Kidney (tissue), 14 donors: ENCODE measurements around the gene OGDH. TPM values are rescaled to one million over a fixed set of nuclear protein-coding genes. Genes with fewer than 3 reads are reported as not detected.
"Not testable (repeated sequence)": the region's sequence is repeated elsewhere in the genome, so short reads cannot be mapped to it uniquely, and the experiment has no call there.

Experiments
- DNase-seq, 5 donors: peaks; one replicate each; pipeline ENCODE4 v3.0.0-alpha.2; 2013 to 2020
- FAIRE-seq: peaks from 2 replicates; lab custom pipeline; 2012; peaks lifted over from hg19 to GRCh38; lab: Jason Lieb, UNC
- H3K27ac ChIP-seq, 2 donors: one replicate each; pipeline ENCODE4 v1.7.0; 2013; ENCODE audit warnings: low read depth in 2 of 2, low read length in 2 of 2, inconsistent platforms in 1 of 2
- H3K27me3 ChIP-seq: one replicate; pipeline ENCODE4 v1.7.1; 2013; ENCODE audit warnings: low read length, inconsistent platforms; ENCODE audit not compliant: control insufficient read depth, insufficient read depth
- H3K36me3 ChIP-seq, 3 donors: one replicate each; pipeline versions ENCODE4 v1.7.0 to v1.7.1; 2013; ENCODE audit warnings: low read length in 3 of 3, control low read depth in 1 of 3, inconsistent platforms in 1 of 3; ENCODE audit not compliant: insufficient read depth in 3 of 3, control insufficient read depth in 2 of 3
- H3K4me1 ChIP-seq, 3 donors: one replicate each; pipeline versions ENCODE4 v1.7.0 to v1.7.1; 2013; ENCODE audit warnings: low read length in 3 of 3, inconsistent platforms in 1 of 3, low read depth in 1 of 3; ENCODE audit not compliant: control insufficient read depth in 2 of 3, insufficient read depth in 2 of 3
- H3K4me3 ChIP-seq, 3 donors: one replicate each; pipeline versions ENCODE4 v1.7.0 to v1.8.1; 2013; ENCODE audit warnings: low read length in 3 of 3, control low read depth in 1 of 3, inconsistent platforms in 1 of 3
- H3K9ac ChIP-seq, 3 donors: one replicate each; pipeline versions ENCODE4 v1.7.0 to v1.7.1; 2013; ENCODE audit warnings: low read length in 3 of 3, control low read depth in 1 of 3, inconsistent platforms in 1 of 3
- H3K9me3 ChIP-seq, 3 donors: one replicate each; pipeline versions ENCODE4 v1.7.0 to v1.7.1; 2013; ENCODE audit warnings: low read length in 3 of 3, control low read depth in 1 of 3, inconsistent platforms in 1 of 3; ENCODE audit not compliant: control insufficient read depth in 2 of 3, insufficient read depth in 1 of 3
- intact Hi-C: fragments of 100-400 bp; cut with DNase I; formaldehyde crosslinking; loops from one replicate; pipeline ENCODE4 v1.11.1; 2022
- polyA plus RNA-seq: library from polyadenylated mRNA; stranded (reverse); fragments of 350-450 nt; fragmentation: Illumina TruSeq; extraction: RNeasy Lipid Tissue Mini Kit (QIAGEN cat#74804); gene quantifications from one replicate; pipeline ENCODE4 v1.2.3, GENCODE V29; 2014; ENCODE audit warnings: low read depth, low replicate concordance; ENCODE audit not compliant: insufficient read depth
- total RNA-seq: library from RNA; stranded (reverse); fragmentation: NEBNext Ultra II Directional; extraction: Animal tissue kit (Norgen Biotek cat#: 25700); gene quantifications from one replicate; pipeline ENCODE4 v1.2.1, GENCODE V29; 2021
- TF ChIP-seq, protein P1 (sequence below): IDR thresholded peaks from 3 replicates; pipeline ENCODE4 v1.5.1; 2012; ENCODE audit warnings: mild to moderate bottlenecking, moderate library complexity, borderline replicate concordance; ENCODE audit not compliant: insufficient read depth; ENCODE audit errors: extremely low read depth
- donor health status: control.
- donor health status: control.
- donor health status: control.
- donor health status: control.
- donor health status: control.
- donor health status: DM: yes; HTN: yes; CAD: no.
- donor health status: Normal renal cell carcinoma (clear cell type).

The OGDH gene
- total and polyA plus RNA-seq, 2 donors from 2014 or later, result 108 to 132 TPM

DNA sequence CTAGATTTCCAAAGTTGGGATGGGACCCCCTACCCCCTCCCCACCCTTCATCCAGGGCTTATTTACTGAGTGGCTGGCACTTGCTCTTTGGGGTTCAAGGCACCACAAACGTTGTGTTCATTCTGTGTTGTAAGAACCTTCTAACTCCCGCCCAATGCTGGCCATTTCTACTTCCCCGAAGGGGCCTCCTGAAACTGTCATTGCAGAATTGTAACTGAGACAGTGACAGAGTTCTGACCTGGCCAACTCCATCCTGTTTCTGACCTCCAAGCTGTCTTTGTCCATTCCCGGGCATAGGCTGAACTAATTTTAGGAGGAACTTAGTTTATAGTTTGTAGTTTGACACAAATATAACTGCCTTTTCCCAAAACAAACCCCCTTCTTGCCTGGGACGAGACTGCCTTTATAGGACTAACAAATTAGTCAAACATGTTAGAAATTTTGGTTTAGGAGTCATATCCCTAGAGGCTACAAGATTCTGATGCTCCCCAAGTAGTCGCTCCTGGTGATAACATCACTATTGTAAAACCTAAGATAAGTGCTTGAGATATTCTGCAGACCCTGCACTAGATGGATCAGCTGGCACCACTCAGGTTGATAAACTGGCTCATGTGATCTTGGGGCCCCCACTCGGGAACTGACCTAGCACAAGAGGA is 107.4 kb downstream of the OGDH start:
- TF ChIP-seq, protein P1, sequence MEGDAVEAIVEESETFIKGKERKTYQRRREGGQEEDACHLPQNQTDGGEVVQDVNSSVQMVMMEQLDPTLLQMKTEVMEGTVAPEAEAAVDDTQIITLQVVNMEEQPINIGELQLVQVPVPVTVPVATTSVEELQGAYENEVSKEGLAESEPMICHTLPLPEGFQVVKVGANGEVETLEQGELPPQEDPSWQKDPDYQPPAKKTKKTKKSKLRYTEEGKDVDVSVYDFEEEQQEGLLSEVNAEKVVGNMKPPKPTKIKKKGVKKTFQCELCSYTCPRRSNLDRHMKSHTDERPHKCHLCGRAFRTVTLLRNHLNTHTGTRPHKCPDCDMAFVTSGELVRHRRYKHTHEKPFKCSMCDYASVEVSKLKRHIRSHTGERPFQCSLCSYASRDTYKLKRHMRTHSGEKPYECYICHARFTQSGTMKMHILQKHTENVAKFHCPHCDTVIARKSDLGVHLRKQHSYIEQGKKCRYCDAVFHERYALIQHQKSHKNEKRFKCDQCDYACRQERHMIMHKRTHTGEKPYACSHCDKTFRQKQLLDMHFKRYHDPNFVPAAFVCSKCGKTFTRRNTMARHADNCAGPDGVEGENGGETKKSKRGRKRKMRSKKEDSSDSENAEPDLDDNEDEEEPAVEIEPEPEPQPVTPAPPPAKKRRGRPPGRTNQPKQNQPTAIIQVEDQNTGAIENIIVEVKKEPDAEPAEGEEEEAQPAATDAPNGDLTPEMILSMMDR, result no peak
- H3K9ac ChIP-seq, result no peak overlapping the region
- no peaks in the 10 kb centered on the region for H3K27me3 ChIP-seq
- H3K36me3 ChIP-seq, result peaks cover 0 to 5% (median 0%) of the 10 kb centered on the region in 3 donors
- no peaks in the 10 kb centered on the region for H3K9me3 ChIP-seq
- DNase-seq (no peak), FAIRE-seq (no peak)
- intact Hi-C loops, result no loop called here
- H3K27ac ChIP-seq, result no peak overlapping the region
- H3K4me1 ChIP-seq, result no peaks in the 10 kb centered on the region
- H3K4me3 ChIP-seq, result no peak overlapping the region

DNA sequence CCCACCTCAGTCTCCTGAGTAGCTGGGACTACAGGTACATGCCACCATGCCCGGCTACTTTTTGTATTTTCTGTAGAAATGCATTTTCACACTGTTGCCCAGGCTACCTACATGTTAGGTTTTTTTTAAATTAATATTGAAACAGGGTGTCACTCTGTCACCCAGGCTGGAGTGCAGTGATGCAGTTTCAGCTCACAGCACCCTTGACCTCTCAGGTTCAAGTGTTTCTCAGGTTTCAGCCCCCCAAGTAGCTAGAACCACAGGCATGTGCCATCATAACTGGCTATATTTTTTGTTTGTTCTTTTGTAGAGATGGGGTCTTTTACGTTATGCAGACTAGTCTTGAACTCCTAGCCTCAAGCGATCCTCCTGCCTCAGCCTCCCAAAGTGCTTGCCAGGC is 109.8 kb downstream of the OGDH start:
- intact Hi-C loops, result no loop called here

DNA sequence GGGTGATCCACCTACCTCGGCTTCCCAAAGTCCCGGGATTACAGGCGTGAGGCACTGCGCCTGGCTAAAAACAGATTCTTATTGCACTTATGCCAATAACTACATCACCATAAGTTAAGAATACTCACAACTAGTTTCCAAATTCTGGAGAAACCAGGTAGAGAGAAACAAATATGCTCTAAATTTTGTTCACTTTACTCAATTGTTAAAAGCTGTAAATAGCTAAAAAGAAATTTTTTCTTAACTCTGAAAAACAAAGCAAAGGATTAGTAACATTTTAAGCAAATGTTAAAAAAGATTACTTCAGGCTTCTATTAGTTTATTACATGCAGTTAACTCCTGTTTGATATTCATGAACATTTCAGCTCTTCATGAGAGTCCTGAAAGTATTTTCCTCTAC is 113.9 kb downstream of the OGDH start:
- Histone ChIP-seq H3K27ac (no peak overlapping the region), H3K27me3 (no peaks in the 10 kb centered on the region), H3K9me3 (no peaks in the 10 kb centered on the region), H3K9ac (no peak overlapping the region), H3K4me3 (no peak overlapping the region), H3K36me3 (no peaks in the 10 kb centered on the region), H3K4me1 (no peaks in the 10 kb centered on the region)
- FAIRE-seq, result no peak
- TF ChIP-seq, protein P1, result no peak
- no peak for DNase-seq
- intact Hi-C loops, result no loop called here

More for the DNA sequence above, 109.8 kb downstream of the OGDH start:
- H3K27me3 ChIP-seq, result no peaks in the 10 kb centered on the region
- no peaks in the 10 kb centered on the region for H3K4me1 ChIP-seq
- no peaks in the 10 kb centered on the region for H3K9me3 ChIP-seq
- H3K36me3 ChIP-seq, result no peaks in the 10 kb centered on the region
- H3K27ac ChIP-seq, result no peak overlapping the region
- no peak for FAIRE-seq
- no peak for DNase-seq
- H3K4me3 ChIP-seq, result no peak overlapping the region
- no peak overlapping the region for H3K9ac ChIP-seq
- TF ChIP-seq, protein P1, result no peak

DNA sequence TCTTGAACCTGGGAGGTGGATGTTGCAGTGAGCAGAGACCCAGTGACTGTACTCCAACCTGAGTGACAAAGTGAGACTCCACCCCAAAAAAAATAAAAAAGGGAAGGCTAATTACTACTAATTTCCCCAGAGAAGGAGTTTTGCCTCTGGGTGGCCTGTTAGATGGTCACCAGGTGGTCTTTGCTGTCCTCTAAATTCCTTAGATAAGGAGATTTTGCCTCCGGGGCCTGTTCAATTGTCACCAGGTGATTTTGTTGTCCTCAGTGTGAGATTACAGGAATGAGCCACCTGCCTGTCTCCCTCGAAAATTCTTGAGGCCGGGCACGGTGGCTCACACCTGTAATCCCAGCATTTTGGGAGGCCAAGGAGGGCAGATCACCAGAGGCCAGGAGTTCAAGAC is 117.8 kb downstream of the OGDH start:
- H3K4me1 ChIP-seq, result no peaks in the 10 kb centered on the region
- H3K27ac ChIP-seq, result no peak overlapping the region
- H3K4me3 ChIP-seq, result no peak overlapping the region
- intact Hi-C loops, result no loop called here
- no peak for DNase-seq
- H3K36me3 ChIP-seq, result no peaks in the 10 kb centered on the region
- no peak overlapping the region for H3K9ac ChIP-seq
- FAIRE-seq, result no peak
- no peaks in the 10 kb centered on the region for H3K9me3 ChIP-seq
- TF ChIP-seq, protein P1, result no peak
- H3K27me3 ChIP-seq, result no peaks in the 10 kb centered on the region

DNA sequence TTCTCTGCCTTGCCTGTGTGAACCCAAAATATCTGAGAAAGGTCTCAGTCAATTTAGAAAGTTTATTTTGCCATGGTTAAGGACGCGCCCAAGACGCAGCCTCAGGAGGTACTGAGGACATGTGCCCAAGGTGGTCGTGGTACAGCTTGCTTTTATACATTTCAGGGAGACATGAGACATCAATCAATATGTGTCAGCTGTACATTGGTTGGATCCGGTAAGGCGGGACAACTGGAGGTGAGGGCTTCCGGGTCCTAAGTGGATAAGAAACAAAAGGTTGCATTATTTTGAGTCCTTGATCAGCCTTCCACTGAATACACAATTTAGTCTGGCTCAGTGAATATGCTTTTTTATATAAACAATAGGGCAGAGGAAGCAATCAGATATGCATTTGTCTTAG is 119.8 kb downstream of the OGDH start:
- FAIRE-seq, H3K9ac ChIP-seq, H3K4me1 ChIP-seq, DNase-seq, H3K4me3 ChIP-seq, intact Hi-C loops, H3K27me3 ChIP-seq, H3K27ac ChIP-seq, H3K36me3 ChIP-seq, H3K9me3 ChIP-seq: not testable (repeated sequence)
